GM12878 (cell line): ENCODE measurements around the gene CFI. TPM values are rescaled to one million over a fixed set of nuclear protein-coding genes. Genes with fewer than 3 reads are reported as not detected.

Experiments
- ATAC-seq: fragments of 200-7000 bp; cut with Tn5 transposase; 3 replicates; pipeline ENCODE4 v1.9.1; 2020; ENCODE audit warnings: mild to moderate bottlenecking, moderate library complexity
- BruUV-seq: library from RNA; stranded (reverse); fragments of 400-500 nt; replicated peaks from 2 replicates; lab custom pipeline; 2021; lab: Mats Ljungman, UMichigan
- CTCF ChIA-PET: fragments of 300-600 bp; sonication (Branson Sonifier 250); formaldehyde crosslinking; extraction: SDS; loops from one replicate; lab custom pipeline; 2021; ENCODE audit warnings: inconsistent platforms; lab: Yijun Ruan, JAX
- POLR2A ChIA-PET: fragments of 350-600 bp; formaldehyde crosslinking; extraction: SDS; loops from one replicate; lab custom pipeline; 2021; ENCODE audit warnings: inconsistent platforms; lab: Charles Lee
- RAD21 ChIA-PET: fragments of 300-600 bp; sonication (Branson Sonifier 250); formaldehyde crosslinking; loops from one replicate; lab custom pipeline; 2023; ENCODE audit warnings: antibody characterized with exemption; ENCODE audit not compliant: unreplicated experiment; lab: Charles Lee
- SMC1A ChIA-PET: fragments of 300-600 bp; sonication (Branson Sonifier 250); formaldehyde crosslinking; loops from one replicate; lab custom pipeline; 2023; ENCODE audit not compliant: unreplicated experiment, uncharacterized antibody; lab: Charles Lee
- DNase-seq: peaks from one replicate; pipeline ENCODE4 v3.0.0-alpha.2; 2011; ENCODE audit warnings: low read depth, low spot score
- FAIRE-seq: peaks from 3 replicates; lab custom pipeline; 2011; peaks lifted over from hg19 to GRCh38; lab: Jason Lieb, UNC
- H2AFZ ChIP-seq: 2 replicates; pipeline ENCODE4 v1.6.0; 2011; ENCODE audit warnings: low read depth, low read length, control low read depth; ENCODE audit not compliant: control insufficient read depth
- H3K27ac ChIP-seq: 2 replicates; pipeline ENCODE4 v1.5.1; 2011; ENCODE audit warnings: control low read depth; ENCODE audit not compliant: control insufficient read depth, insufficient read depth
- H3K27me3 ChIP-seq, 2 experiments: replicated peaks in 1 of 2; 2 replicates each; pipeline versions ENCODE4 v1.6.0 to v1.6.1; 2011; ENCODE audit warnings: low read length in 1 of 2; ENCODE audit not compliant: control insufficient read depth in 2 of 2, insufficient read depth in 2 of 2
- H3K36me3 ChIP-seq, 2 experiments: 2 replicates each; pipeline ENCODE4 v1.5.1; 2011; ENCODE audit warnings: low read length in 1 of 2; ENCODE audit not compliant: control insufficient read depth in 2 of 2, insufficient read depth in 2 of 2
- H3K4me1 ChIP-seq: 2 replicates; pipeline ENCODE4 v1.6.1; 2011; ENCODE audit warnings: mild to moderate bottlenecking, low read length, moderate library complexity, mixed read lengths; ENCODE audit not compliant: control insufficient read depth, insufficient read depth
- H3K4me2 ChIP-seq: 2 replicates; pipeline ENCODE4 v1.6.0; 2011; ENCODE audit warnings: control low read depth; ENCODE audit not compliant: control insufficient read depth, insufficient read depth
- H3K4me3 ChIP-seq: fragments of 200-600 bp; sonication (generic); 2 replicates; pipeline ENCODE4 v1.5.1; 2016
- H3K79me2 ChIP-seq: 2 replicates; pipeline ENCODE4 v1.6.0; 2011; ENCODE audit warnings: low read length; ENCODE audit not compliant: control insufficient read depth, insufficient read depth
- H3K9ac ChIP-seq: 2 replicates; pipeline ENCODE4 v1.8.0; 2011; ENCODE audit warnings: low read length, control low read depth, mixed read lengths; ENCODE audit not compliant: control insufficient read depth, insufficient read depth
- H3K9me3 ChIP-seq: replicated peaks from 3 replicates; pipeline ENCODE4 v1.5.1; 2011; ENCODE audit warnings: mild to moderate bottlenecking, low read length; ENCODE audit not compliant: control insufficient read depth, insufficient read depth
- H4K20me1 ChIP-seq: 2 replicates; pipeline ENCODE4 v1.6.0; 2011; ENCODE audit not compliant: control insufficient read depth, insufficient read depth
- BMI1 ChIP-seq: fragments of 450-650 bp; IDR thresholded peaks from 2 replicates; pipeline ENCODE4 v1.6.1; 2016; ENCODE audit warnings: mild to moderate bottlenecking, moderate library complexity, borderline replicate concordance
- CBX5 ChIP-seq: sonication (generic); IDR thresholded peaks from 2 replicates; pipeline ENCODE4 v1.6.1; 2016; ENCODE audit warnings: low read depth, moderate library complexity, mild to moderate bottlenecking, inconsistent platforms
- CHD4 ChIP-seq: fragments of 200-600 bp; sonication (generic); IDR thresholded peaks from 2 replicates; pipeline ENCODE4 v1.6.1; 2016; ENCODE audit warnings: mild to moderate bottlenecking
- EP300 ChIP-seq, 2 experiments: fragments of 150-350 bp in 1 of 2; IDR thresholded peaks; 2 replicates each; pipeline ENCODE4 v1.6.1; 2011 to 2012; ENCODE audit warnings: low read depth in 2 of 2, low read length in 2 of 2, borderline replicate concordance in 1 of 2, improper control_type of control experiment in 1 of 2, inconsistent platforms in 1 of 2; ENCODE audit not compliant: control insufficient read depth in 1 of 2
- NFIC ChIP-seq: IDR thresholded peaks from 2 replicates; pipeline ENCODE4 v1.6.1; 2012; ENCODE audit warnings: low read depth, mild to moderate bottlenecking, inconsistent platforms, low read length, moderate library complexity
- POU2F2 ChIP-seq: IDR thresholded peaks from 3 replicates; pipeline ENCODE4 v1.6.1; 2011; ENCODE audit warnings: low read depth, mild to moderate bottlenecking, low read length, borderline replicate concordance
- RAD21 ChIP-seq: IDR thresholded peaks from 2 replicates; pipeline ENCODE4 v1.6.1; 2011; ENCODE audit warnings: mild to moderate bottlenecking, low read depth, low read length, moderate library complexity; ENCODE audit not compliant: insufficient read depth
- SMC3 ChIP-seq: IDR thresholded peaks from 2 replicates; pipeline ENCODE4 v1.6.1; 2011; ENCODE audit warnings: low read length, improper control_type of control experiment, borderline replicate concordance
- SREBF1 ChIP-seq: IDR thresholded peaks from 2 replicates; pipeline ENCODE4 v1.6.1; 2012; ENCODE audit warnings: mild to moderate bottlenecking, low read length
- in situ Hi-C: fragments of 300-500 bp; cut with MboI; formaldehyde crosslinking; loops from 9 replicates; pipeline ENCODE4 v1.14.3; 2018; ENCODE audit warnings: mixed read lengths
- intact Hi-C: fragments of 100-400 bp; cut with micrococcal nuclease; formaldehyde crosslinking; loops from one replicate; pipeline ENCODE4 v1.14.2; 2022; ENCODE audit not compliant: unreplicated experiment
- polyA plus RNA-seq, 11 experiments: library from polyadenylated mRNA; depleted of rRNA in 4 of 11; unstranded in 6 of 11; stranded (reverse) in 5 of 11; fragments of >200 nt; fragmentation: Nextera tagmentation in 4 of 11; fragmentation: Illumina TruSeq in 1 of 11; extraction: Ambion mirVana in 4 of 11; extraction: Trizol in 1 of 11; gene quantifications; 1 replicate in 1 of 11; 2 replicates in 10 of 11; pipeline versions ENCODE4 v1.2.1 to v1.2.3, GENCODE V29; 2011 to 2016; ENCODE audit warnings: inconsistent platforms in 2 of 11, missing spikeins in 2 of 11, low read depth in 1 of 11
- total RNA-seq, 4 experiments: library from RNA; depleted of rRNA in 3 of 4; stranded (reverse); fragments of >200 nt in 3 of 4; fragmentation: Illumina TruSeq in 1 of 4; extraction: Trizol in 1 of 4; gene quantifications; 2 replicates each; pipeline versions ENCODE4 v1.2.1 to v1.2.3, GENCODE V29; 2013 to 2021
- TF ChIP-seq, protein P1 (sequence below): fragments of 450-650 bp; IDR thresholded peaks from 2 replicates; pipeline ENCODE4 v1.6.1; 2016; ENCODE audit warnings: mild to moderate bottlenecking
- TF ChIP-seq, protein P2 (sequence below), 3 experiments: IDR thresholded peaks in 2 of 3; conservative IDR thresholded peaks in 1 of 3; 2 replicates each; pipeline ENCODE4 v1.5.1; 2011; ENCODE audit warnings: low read depth in 3 of 3, low read length in 3 of 3, mild to moderate bottlenecking in 3 of 3, control low read depth in 2 of 3, moderate library complexity in 2 of 3, inconsistent platforms in 1 of 3, mixed read lengths in 1 of 3; ENCODE audit not compliant: control insufficient read depth in 2 of 3, insufficient read depth in 1 of 3; ENCODE audit errors: extremely low read depth in 1 of 3

CFI gene
- total and polyA plus RNA-seq, 10 of the 15 experiments (the other 5 are each of a cell fraction or from before 2014, with no cell fraction given), result 0.15 to 0.28 TPM; not detected in 8

DNA sequence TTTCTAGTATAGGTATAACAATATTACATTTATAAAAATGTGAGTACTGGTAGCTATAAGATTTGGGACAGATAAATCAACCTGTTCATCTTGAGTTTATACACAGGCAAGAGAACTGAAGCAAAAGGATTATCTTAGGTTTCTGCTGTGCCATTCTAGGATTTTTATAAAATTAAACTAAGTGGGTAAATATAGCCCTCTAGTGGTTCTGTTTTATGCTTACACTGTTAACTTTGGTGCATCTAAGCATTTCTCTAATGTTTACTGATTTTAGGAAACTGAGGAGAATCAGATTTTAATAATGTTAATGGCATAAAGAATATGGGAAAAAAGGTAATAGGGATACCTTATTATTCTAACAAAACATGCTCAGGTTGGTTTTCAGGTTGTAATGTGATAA lies 24.9 kb upstream of the CFI start:
- intact Hi-C loops, result loop anchor here (2.0 kb wide), 1 partner anchor 404 kb away; no protein-coding TSS in a partner anchor

More for the DNA sequence above, 24.9 kb upstream of the CFI start:
- no TSS peak for BruUV-seq
- Histone ChIP-seq H3K27me3 (no peaks in the 10 kb centered on the region), H3K9me3 (no peaks in the 10 kb centered on the region), H3K4me3 (no peak overlapping the region), H3K36me3 (no peaks in the 10 kb centered on the region; a peak in 1 of 4 replicates), H4K20me1 (no peaks in the 10 kb centered on the region), H3K79me2 (no peaks in the 10 kb centered on the region), H3K4me1 (no peaks in the 10 kb centered on the region), H3K4me2 (no peak overlapping the region), H3K27ac (no peak overlapping the region), H2AFZ (no peak overlapping the region), H3K9ac (no peak overlapping the region)
- ChIA-PET CTCF (interaction anchor here (1.0 to 4.8 kb wide), 16 partner anchors 9 to 527 kb away, joined by 3 to 36 read pairs (median 5); partner anchors contain the start of genes MCUB and SEC24B), RAD21 (interaction anchor here (1.0 to 1.5 kb wide), 3 partner anchors 22 to 406 kb away, joined by 3 to 6 read pairs (median 3); partner anchors contain the start of gene SEC24B), SMC1A (interaction anchor here (1.1 to 2.9 kb wide), 6 partner anchors 11 to 401 kb away, joined by 3 to 12 read pairs (median 4); partner anchors contain the start of gene GAR1), POLR2A (no interaction called here)
- in situ Hi-C loops, result no loop called here
- no peak for FAIRE-seq
- DNase-seq, result no peak
- peak; percentile 80 for ATAC-seq
- TF ChIP-seq SMC3 (peak; percentile 47; the same call in 1 of the 2 replicates), CHD4 (no peak), BMI1 (no peak), NFIC (no peak), SREBF1 (no peak), POU2F2 (no peak), CBX5 (no peak), EP300 (IDR thresholded peaks at IDR 0.05; ENCODE audit: borderline replicate concordance in 1 of 2, control insufficient read depth in 1 of 2, low read depth in 2 of 2, low read length in 2 of 2) (no peak), RAD21 (peak; percentile 69)
- TF ChIP-seq, protein P1, sequence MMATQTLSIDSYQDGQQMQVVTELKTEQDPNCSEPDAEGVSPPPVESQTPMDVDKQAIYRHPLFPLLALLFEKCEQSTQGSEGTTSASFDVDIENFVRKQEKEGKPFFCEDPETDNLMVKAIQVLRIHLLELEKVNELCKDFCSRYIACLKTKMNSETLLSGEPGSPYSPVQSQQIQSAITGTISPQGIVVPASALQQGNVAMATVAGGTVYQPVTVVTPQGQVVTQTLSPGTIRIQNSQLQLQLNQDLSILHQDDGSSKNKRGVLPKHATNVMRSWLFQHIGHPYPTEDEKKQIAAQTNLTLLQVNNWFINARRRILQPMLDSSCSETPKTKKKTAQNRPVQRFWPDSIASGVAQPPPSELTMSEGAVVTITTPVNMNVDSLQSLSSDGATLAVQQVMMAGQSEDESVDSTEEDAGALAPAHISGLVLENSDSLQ, result no peak
- TF ChIP-seq, protein P2, sequence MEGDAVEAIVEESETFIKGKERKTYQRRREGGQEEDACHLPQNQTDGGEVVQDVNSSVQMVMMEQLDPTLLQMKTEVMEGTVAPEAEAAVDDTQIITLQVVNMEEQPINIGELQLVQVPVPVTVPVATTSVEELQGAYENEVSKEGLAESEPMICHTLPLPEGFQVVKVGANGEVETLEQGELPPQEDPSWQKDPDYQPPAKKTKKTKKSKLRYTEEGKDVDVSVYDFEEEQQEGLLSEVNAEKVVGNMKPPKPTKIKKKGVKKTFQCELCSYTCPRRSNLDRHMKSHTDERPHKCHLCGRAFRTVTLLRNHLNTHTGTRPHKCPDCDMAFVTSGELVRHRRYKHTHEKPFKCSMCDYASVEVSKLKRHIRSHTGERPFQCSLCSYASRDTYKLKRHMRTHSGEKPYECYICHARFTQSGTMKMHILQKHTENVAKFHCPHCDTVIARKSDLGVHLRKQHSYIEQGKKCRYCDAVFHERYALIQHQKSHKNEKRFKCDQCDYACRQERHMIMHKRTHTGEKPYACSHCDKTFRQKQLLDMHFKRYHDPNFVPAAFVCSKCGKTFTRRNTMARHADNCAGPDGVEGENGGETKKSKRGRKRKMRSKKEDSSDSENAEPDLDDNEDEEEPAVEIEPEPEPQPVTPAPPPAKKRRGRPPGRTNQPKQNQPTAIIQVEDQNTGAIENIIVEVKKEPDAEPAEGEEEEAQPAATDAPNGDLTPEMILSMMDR (IDR thresholded peaks at IDR 0.05 in 2 of 3, conservative IDR thresholded peaks at IDR 0.05 in 1 of 3; ENCODE audit: control insufficient read depth in 2 of 3, extremely low read depth in 1 of 3, insufficient read depth in 1 of 3, low read depth in 3 of 3, low read length in 3 of 3), result peak; percentile 22 to 54 (median 40); a peak in 4 of 6 replicates
